DOHH2 (cell line): Measurements from ENCODE around the gene SERPINH1.

Experiments
- H3F3A ChIP-seq: fragments of 200-600 bp; sonication (generic), shearing (Covaris generic); 2 replicates; pipeline ENCODE4 v1.6.0; 2016; ENCODE audit warnings: antibody characterized with exemption, mild to moderate bottlenecking; ENCODE audit not compliant: control insufficient read depth, insufficient read depth
- H3K27ac ChIP-seq: fragments of 200-600 bp; sonication (generic); 2 replicates; pipeline ENCODE4 v1.5.1; 2014; ENCODE audit warnings: low read depth, mild to moderate bottlenecking, low read length, moderate library complexity
- H3K27me3 ChIP-seq: fragments of 200-600 bp; sonication (generic); 2 replicates; pipeline ENCODE4 v1.6.1; 2014; ENCODE audit warnings: mild to moderate bottlenecking, low read length, mixed read lengths; ENCODE audit not compliant: control insufficient read depth
- H3K36me3 ChIP-seq: fragments of 200-600 bp; sonication (generic); 2 replicates; pipeline ENCODE4 v1.6.1; 2014; ENCODE audit warnings: mild to moderate bottlenecking, low read length, moderate library complexity, mixed read lengths; ENCODE audit not compliant: control insufficient read depth
- H3K4me1 ChIP-seq: fragments of 200-600 bp; sonication (generic); 2 replicates; pipeline ENCODE4 v1.6.1; 2014; ENCODE audit warnings: mild to moderate bottlenecking, low read length, mixed read lengths; ENCODE audit not compliant: control insufficient read depth
- H3K4me2 ChIP-seq: fragments of 200-600 bp; sonication (generic); 2 replicates; pipeline ENCODE4 v1.6.0; 2014; ENCODE audit warnings: mild to moderate bottlenecking, low read length, moderate library complexity
- H3K4me3 ChIP-seq: fragments of 200-600 bp; sonication (generic); 2 replicates; pipeline ENCODE4 v1.5.1; 2014; ENCODE audit warnings: mild to moderate bottlenecking, low read length, mixed read lengths
- H3K79me2 ChIP-seq: fragments of 200-600 bp; sonication (generic); 2 replicates; pipeline ENCODE4 v1.6.1; 2014; ENCODE audit warnings: mild to moderate bottlenecking, low read length, mixed read lengths; ENCODE audit not compliant: control insufficient read depth
- H3K9me2 ChIP-seq: fragments of 200-600 bp; sonication (generic); replicated peaks from 2 replicates; pipeline ENCODE4 v1.6.1; 2014; ENCODE audit warnings: mild to moderate bottlenecking, low read length, mixed read lengths; ENCODE audit not compliant: control insufficient read depth
- H3K9me3 ChIP-seq: fragments of 200-600 bp; sonication (generic); 2 replicates; pipeline ENCODE4 v1.6.1; 2014; ENCODE audit warnings: antibody characterized with exemption, low read length, mixed read lengths; ENCODE audit not compliant: control insufficient read depth, insufficient read depth
- H4K20me1 ChIP-seq: fragments of 200-600 bp; sonication (generic); 2 replicates; pipeline ENCODE4 v1.6.0; 2014; ENCODE audit warnings: low read depth, mild to moderate bottlenecking, antibody characterized with exemption, low read length, moderate library complexity; ENCODE audit not compliant: control insufficient read depth, insufficient read depth
- CTCF ChIP-seq: fragments of 200-600 bp; sonication (generic); IDR thresholded peaks from one replicate; pipeline ENCODE4 v1.5.1; 2014; ENCODE audit warnings: antibody characterized with exemption, mild to moderate bottlenecking, low read depth, low read length; ENCODE audit not compliant: poor library complexity, severe bottlenecking
- EZH2phosphoT487 ChIP-seq: fragments of 200-600 bp; sonication (generic); IDR thresholded peaks from 2 replicates; pipeline ENCODE4 v1.6.1; 2017; ENCODE audit warnings: borderline replicate concordance, mild to moderate bottlenecking, antibody characterized with exemption, low read length, moderate library complexity, mixed read lengths

SERPINH1 gene

GRCh38 chr11:75565916-75566762 is 4.1 kb downstream of the SERPINH1 start:
- H3K4me3 ChIP-seq, result no peak overlapping the region
- H3F3A ChIP-seq, result no peaks in the 10 kb centered on the region
- TF ChIP-seq CTCF (no peak), EZH2phosphoT487 (no peak)
- H3K9me3 ChIP-seq, result no peaks in the 10 kb centered on the region
- no peaks in the 10 kb centered on the region for H3K79me2 ChIP-seq
- peaks cover 20% of the 10 kb centered on the region for H3K27me3 ChIP-seq
- peaks cover 16% of the 10 kb centered on the region for H3K4me1 ChIP-seq
- H3K36me3 ChIP-seq, result no peaks in the 10 kb centered on the region
- H4K20me1 ChIP-seq, result no peaks in the 10 kb centered on the region
- H3K4me2 ChIP-seq, result no peak overlapping the region
- no peaks in the 10 kb centered on the region for H3K9me2 ChIP-seq
- H3K27ac ChIP-seq, result no peak overlapping the region

GRCh38 chr11:75566763-75567279 is 4.8 kb downstream of the SERPINH1 start:
- H3K27me3 ChIP-seq, result peaks cover 13% of the 10 kb centered on the region
- H3K9me3 ChIP-seq, result no peaks in the 10 kb centered on the region
- no peak overlapping the region for H3K4me2 ChIP-seq
- H4K20me1 ChIP-seq, result no peaks in the 10 kb centered on the region
- H3K79me2 ChIP-seq, result no peaks in the 10 kb centered on the region
- H3K4me1 ChIP-seq, result peaks cover 11% of the 10 kb centered on the region
- H3F3A ChIP-seq, result no peaks in the 10 kb centered on the region
- TF ChIP-seq EZH2phosphoT487 (no peak), CTCF (no peak)
- H3K9me2 ChIP-seq, result no peaks in the 10 kb centered on the region
- H3K36me3 ChIP-seq, result no peaks in the 10 kb centered on the region
- H3K27ac ChIP-seq, result no peak overlapping the region
- H3K4me3 ChIP-seq, result no peak overlapping the region

- Histone ChIP-seq H3K36me3 (no peaks in the 10 kb centered on the region), H3K4me2 (no peak overlapping the region), H3K4me3 (no peak overlapping the region), H3K9me2 (no peaks in the 10 kb centered on the region), H3K4me1 (peaks cover 2% of the 10 kb centered on the region), H3F3A (no peaks in the 10 kb centered on the region), H4K20me1 (no peaks in the 10 kb centered on the region), H3K27me3 (peaks cover 1% of the 10 kb centered on the region; the same call in 1 of the 2 replicates), H3K9me3 (no peaks in the 10 kb centered on the region), H3K79me2 (no peaks in the 10 kb centered on the region), H3K27ac (no peak overlapping the region)
- TF ChIP-seq CTCF (no peak), EZH2phosphoT487 (no peak)
Measured at GRCh38 chr11:75567971-75568370, 5.9 kb downstream of the SERPINH1 start.
